Heart left ventricle (tissue), 16 donors: Measurements from ENCODE around the gene SLC9A7. TPM values are rescaled to one million over a fixed set of nuclear protein-coding genes. Genes with fewer than 3 reads are reported as not detected.

Experiments
- ATAC-seq, 4 donors: fragments of 200-7000 bp; cut with Tn5 transposase; one replicate each; pipeline ENCODE4 v1.9.1; 2020 to 2022; ENCODE audit warnings: moderate library complexity in 4 of 4, mild to moderate bottlenecking in 3 of 4, moderate number of reproducible peaks in 1 of 4
- DNase-seq, 5 donors: peaks; one replicate each; pipeline ENCODE4 v3.0.0-alpha.2; 2020
- H3K27ac ChIP-seq, 12 donors: fragments of 200-600 bp; sonication (generic) in 4 of 12; one replicate each; pipeline versions ENCODE4 v1.5.0 to v1.8.0; 2016 to 2022; ENCODE audit warnings: mild to moderate bottlenecking in 2 of 12
- H3K27me3 ChIP-seq, 9 donors: fragments of 200-600 bp; sonication (generic) in 2 of 9; one replicate each; pipeline versions ENCODE4 v1.5.1 to v1.8.0; 2016 to 2022; ENCODE audit warnings: mild to moderate bottlenecking in 3 of 9
- H3K36me3 ChIP-seq, 9 donors: fragments of 200-600 bp; sonication (generic) in 2 of 9; one replicate each; pipeline versions ENCODE4 v1.5.0 to v1.8.0; 2018 to 2022; ENCODE audit warnings: mild to moderate bottlenecking in 2 of 9
- H3K4me1 ChIP-seq, 12 donors: fragments of 200-600 bp; sonication (generic) in 4 of 12; one replicate each; pipeline versions ENCODE4 v1.5.0 to v1.8.0; 2016 to 2022; ENCODE audit warnings: mild to moderate bottlenecking in 3 of 12
- H3K4me3 ChIP-seq, 12 donors: fragments of 200-600 bp; sonication (generic) in 4 of 12; one replicate each; pipeline versions ENCODE4 v1.5.0 to v1.8.0; 2017 to 2022; ENCODE audit warnings: mild to moderate bottlenecking in 9 of 12, moderate library complexity in 4 of 12
- H3K9me3 ChIP-seq, 12 donors: fragments of 200-600 bp; sonication (generic) in 4 of 12; one replicate each; pipeline versions ENCODE4 v1.5.0 to v1.8.0; 2016 to 2022; ENCODE audit warnings: mild to moderate bottlenecking in 1 of 12
- POLR2A ChIP-seq, 2 donors: fragments of 450-650 bp; IDR thresholded peaks; one replicate each; pipeline ENCODE4 v1.6.1; 2017; ENCODE audit warnings: antibody characterized with exemption in 2 of 2, mild to moderate bottlenecking in 2 of 2, moderate library complexity in 2 of 2
- WGBS, 4 donors: extraction: QIAGEN DNeasy Blood & Tissue Kit in 2 of 4; methylation state at CpG; one replicate each; pipeline versions ENCODE4 v1.1.5 to v1.1.7; 2013 to 2018; 5-methylcytosine and 5-hydroxymethylcytosine counted together
- intact Hi-C, 10 donors: fragments of 100-400 bp; cut with DNase I; formaldehyde crosslinking; loops; one replicate each; pipeline versions ENCODE4 v1.11.1 to v1.14.2; 2022
- polyA plus RNA-seq, 2 donors: library from polyadenylated mRNA; stranded (reverse); fragments of 200-250 nt; gene quantifications; one replicate each; pipeline ENCODE4 v1.2.3, GENCODE V29; 2013
- total RNA-seq, 9 donors: library from RNA; depleted of rRNA in 2 of 9; stranded (reverse); fragments of >200 nt in 2 of 9; fragmentation: NEBNext Ultra II Directional in 3 of 9; extraction: Animal tissue kit (Norgen Biotek cat#: 25700) in 3 of 9; gene quantifications; one replicate each; pipeline versions ENCODE4 v1.1.0 to v1.2.4, GENCODE V29; 2016 to 2023
- TF ChIP-seq, protein P1 (sequence below), 12 donors: fragments of 200-600 bp; sonication (generic) in 4 of 12; IDR thresholded peaks; one replicate each; pipeline versions ENCODE4 v1.5.0 to v1.8.0; 2018 to 2022; ENCODE audit warnings: antibody characterized with exemption in 12 of 12, mild to moderate bottlenecking in 5 of 12
- donor health status: ischemic (EF 13 %, LVEDD 7.1; RV severe dilation, severe dysfunction).
- donor health status: healthy with polysubstance abuse.
- donor health status: DM: no; HTN: yes; CAD: no.
- donor health status: DM: no; HTN: no; CAD: no.
- donor health status: ischemic (EF 25% LVEDD 6.9; RV normal size, moderate dysfunction).
- donor health status: ischemic (EF 25% LVEDD 5.7; RV mildly dilated, moderate dysfunction).
- donor health status: healthy.
- donor health status: DM: yes; HTN: yes; CAD: no.
- donor health status: ischemic (EF 35%, LVEDD 5.7; RV mildly dilated, moderate dysfunction).
- donor health status: nonischemic (EF 11% LVEDD 7.7; RV severe dilation, severe dysfunction).
- donor health status: DM: yes; HTN: yes; CAD: no.
- donor health status: PGD.
- donor health status: ischemic (EF 29% LVEDD 5.4; RV normal size, mild dysfunction).
- donor health status: nonischemic (EF 23%, LVEDD 6.1; RV moderate dilation, normal function).

The SLC9A7 gene
- total and polyA plus RNA-seq, 11 donors = 0.46 to 8.6 (median 2.3) TPM

DNA sequence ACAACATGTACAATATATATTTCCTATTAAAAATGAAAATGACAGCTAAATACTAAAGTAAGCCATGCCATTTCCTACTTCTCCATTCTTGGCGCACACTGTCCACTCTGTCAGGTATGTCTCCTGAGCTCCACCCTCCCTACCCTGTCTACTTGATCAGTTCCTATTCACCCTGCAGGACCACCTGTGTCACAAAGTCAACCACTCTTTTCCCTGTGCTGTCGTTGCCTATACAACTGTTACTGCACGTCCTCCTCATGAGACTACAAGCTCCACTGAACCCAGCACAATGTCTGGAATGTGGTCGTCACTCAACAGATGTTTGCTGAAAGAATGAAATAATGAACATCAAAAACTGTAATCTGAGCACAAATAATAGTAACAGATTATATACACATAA lies 54.9 kb downstream of the SLC9A7 start:
- Histone ChIP-seq H3K9me3 (no peaks in the 10 kb centered on the region), H3K4me1 (no peaks in the 10 kb centered on the region), H3K27me3 (peaks cover 0 to 11% (median 0%) of the 10 kb centered on the region in 9 donors), H3K4me3 (no peak overlapping the region), H3K27ac (no peak overlapping the region), H3K36me3 (no peaks in the 10 kb centered on the region)
- 64 to 71% (median 66%) methylated on average over 4 of the region's 4 CpGs for WGBS, 4 donors
- ATAC-seq (no peak), DNase-seq (no peak)
- TF ChIP-seq POLR2A (IDR thresholded peaks at IDR 0.05) = no peak
- TF ChIP-seq, protein P1, sequence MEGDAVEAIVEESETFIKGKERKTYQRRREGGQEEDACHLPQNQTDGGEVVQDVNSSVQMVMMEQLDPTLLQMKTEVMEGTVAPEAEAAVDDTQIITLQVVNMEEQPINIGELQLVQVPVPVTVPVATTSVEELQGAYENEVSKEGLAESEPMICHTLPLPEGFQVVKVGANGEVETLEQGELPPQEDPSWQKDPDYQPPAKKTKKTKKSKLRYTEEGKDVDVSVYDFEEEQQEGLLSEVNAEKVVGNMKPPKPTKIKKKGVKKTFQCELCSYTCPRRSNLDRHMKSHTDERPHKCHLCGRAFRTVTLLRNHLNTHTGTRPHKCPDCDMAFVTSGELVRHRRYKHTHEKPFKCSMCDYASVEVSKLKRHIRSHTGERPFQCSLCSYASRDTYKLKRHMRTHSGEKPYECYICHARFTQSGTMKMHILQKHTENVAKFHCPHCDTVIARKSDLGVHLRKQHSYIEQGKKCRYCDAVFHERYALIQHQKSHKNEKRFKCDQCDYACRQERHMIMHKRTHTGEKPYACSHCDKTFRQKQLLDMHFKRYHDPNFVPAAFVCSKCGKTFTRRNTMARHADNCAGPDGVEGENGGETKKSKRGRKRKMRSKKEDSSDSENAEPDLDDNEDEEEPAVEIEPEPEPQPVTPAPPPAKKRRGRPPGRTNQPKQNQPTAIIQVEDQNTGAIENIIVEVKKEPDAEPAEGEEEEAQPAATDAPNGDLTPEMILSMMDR (IDR thresholded peaks at IDR 0.05) = no peak
- intact Hi-C loops = no loop called here

DNA sequence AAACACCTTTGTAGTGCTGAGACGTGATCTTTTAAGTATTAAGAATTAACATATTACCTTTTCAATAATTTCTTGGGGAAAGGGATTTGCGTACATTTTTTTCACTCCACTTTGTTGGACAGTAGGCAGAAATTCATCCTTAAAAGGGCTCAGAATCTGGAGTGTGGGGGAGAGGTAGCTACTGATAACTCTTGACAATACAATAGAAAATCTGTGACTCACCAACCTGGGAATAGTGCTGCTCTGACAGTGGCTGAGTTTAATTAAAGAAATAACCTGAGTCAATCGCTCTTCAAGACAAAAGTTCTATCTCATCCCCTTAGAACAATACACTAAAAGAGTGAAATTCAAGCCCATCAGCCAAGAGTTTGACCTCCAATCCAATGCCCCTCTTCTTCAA lies 60.2 kb downstream of the SLC9A7 start:
- Histone ChIP-seq H3K4me1 (no peaks in the 10 kb centered on the region), H3K36me3 (no peaks in the 10 kb centered on the region), H3K4me3 (no peak overlapping the region), H3K9me3 (no peaks in the 10 kb centered on the region), H3K27me3 (peaks cover 0 to 11% (median 0%) of the 10 kb centered on the region in 9 donors), H3K27ac (no peak overlapping the region)
- DNase-seq (no peak), ATAC-seq (no peak)
- WGBS, 4 donors = 78 to 88% (median 80%) methylated on average over 3 of the region's 3 CpGs
- TF ChIP-seq POLR2A (IDR thresholded peaks at IDR 0.05) = no peak
- TF ChIP-seq, protein P1 (IDR thresholded peaks at IDR 0.05) = no peak
- intact Hi-C loops = no loop called here

DNA sequence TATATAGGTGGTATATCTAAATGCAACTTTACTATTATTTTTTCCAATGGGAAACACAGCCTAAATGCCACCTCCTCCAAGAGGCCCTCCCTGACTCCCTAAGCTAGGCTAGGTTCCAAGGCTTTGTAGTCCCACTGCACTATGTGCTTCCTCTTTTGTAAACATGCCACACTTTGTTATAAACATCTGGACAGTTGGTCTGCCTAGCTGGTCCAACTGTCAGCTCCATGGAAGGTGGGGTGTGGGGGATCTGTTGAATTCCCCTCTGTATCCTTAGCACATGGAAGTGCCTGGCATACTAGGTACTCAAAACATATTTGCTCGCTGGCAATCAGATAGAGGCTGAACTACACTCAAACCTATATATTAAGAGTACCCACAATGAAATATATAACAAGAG lies 63.4 kb downstream of the SLC9A7 start:
- H3K27me3 ChIP-seq = peaks cover 0 to 22% (median 0%) of the 10 kb centered on the region in 9 donors
- H3K27ac ChIP-seq = no peak overlapping the region
- TF ChIP-seq POLR2A (IDR thresholded peaks at IDR 0.05) = no peak
- TF ChIP-seq, protein P1 (IDR thresholded peaks at IDR 0.05) = no peak
- H3K4me3 ChIP-seq = no peak overlapping the region
- no peak for ATAC-seq
- WGBS, 4 donors = 57 to 86% (median 81%) methylated on average over 1 of the region's 1 CpG
- H3K4me1 ChIP-seq = no peaks in the 10 kb centered on the region
- H3K9me3 ChIP-seq = no peaks in the 10 kb centered on the region
- no peak for DNase-seq
- intact Hi-C loops = no loop called here
- H3K36me3 ChIP-seq = no peaks in the 10 kb centered on the region

DNA sequence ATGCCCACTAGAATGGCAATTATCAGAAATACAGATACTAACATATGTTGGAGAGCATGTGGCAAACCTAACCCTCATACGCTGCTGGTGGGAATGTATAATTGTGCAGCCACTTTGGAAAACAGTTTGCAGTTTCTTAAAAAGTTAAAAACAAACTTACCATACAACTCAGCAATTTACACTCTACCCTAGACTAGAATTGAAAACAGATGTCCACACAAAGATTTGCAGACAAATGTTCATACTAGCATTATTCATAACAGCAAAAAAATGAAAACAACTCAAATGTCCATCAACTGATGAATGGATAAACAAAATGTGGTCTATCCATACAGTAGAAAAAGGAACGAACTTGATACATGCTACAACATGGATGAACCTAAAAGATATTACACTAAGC lies 64.4 kb downstream of the SLC9A7 start:
- 70 to 96% (median 84%) methylated on average over 2 of the region's 2 CpGs for WGBS, 4 donors
- ATAC-seq (no peak), DNase-seq (no peak)
- TF ChIP-seq, protein P1 (IDR thresholded peaks at IDR 0.05) = no peak
- TF ChIP-seq POLR2A (IDR thresholded peaks at IDR 0.05) = no peak
- no peaks in the 10 kb centered on the region for H3K4me1 ChIP-seq
- H3K36me3 ChIP-seq = no peaks in the 10 kb centered on the region
- intact Hi-C loops = no loop called here
- H3K27me3 ChIP-seq = peaks cover 0 to 18% (median 0%) of the 10 kb centered on the region in 9 donors
- no peak overlapping the region for H3K27ac ChIP-seq
- no peak overlapping the region for H3K4me3 ChIP-seq
- H3K9me3 ChIP-seq = no peaks in the 10 kb centered on the region
